HepG2 (cell line): ENCODE results near the gene VWA7. TPM values are rescaled to one million over a fixed set of nuclear protein-coding genes. Genes with fewer than 3 reads are reported as not detected.

Source experiments
- ARNT ChIP-seq: fragments of 450-650 bp; IDR thresholded peaks from 2 replicates; pipeline ENCODE4 v1.6.1; 2017
- DDIT3 ChIP-seq: sonication (generic); formaldehyde crosslinking; IDR thresholded peaks from 2 replicates; pipeline ENCODE4 v1.4.0; 2020; ENCODE audit warnings: mild to moderate bottlenecking, missing genetic modification reagents
- GPN1 ChIP-seq: sonication (generic); formaldehyde crosslinking; IDR thresholded peaks from 2 replicates; pipeline ENCODE4 v1.5.1; 2020; ENCODE audit warnings: missing genetic modification reagents, borderline replicate concordance
- MBNL3 ChIP-seq: fragments of 250-450 bp; sonication (Bioruptor Pico); conservative IDR thresholded peaks from 2 replicates; pipeline ENCODE4 v1.8.0; 2022; ENCODE audit warnings: mild to moderate bottlenecking, inconsistent platforms
- NFKB2 ChIP-seq: sonication (generic); formaldehyde crosslinking; IDR thresholded peaks from 2 replicates; pipeline ENCODE4 v1.4.0; 2020; ENCODE audit warnings: missing genetic modification reagents, borderline replicate concordance
- PHF8 ChIP-seq: sonication (generic); formaldehyde crosslinking; IDR thresholded peaks from 2 replicates; pipeline ENCODE4 v1.5.0; 2020; ENCODE audit warnings: missing genetic modification reagents
- POGK ChIP-seq: sonication (generic); formaldehyde crosslinking; conservative IDR thresholded peaks from 2 replicates; pipeline ENCODE4 v1.8.0; 2022; ENCODE audit warnings: mild to moderate bottlenecking, moderate library complexity, missing genetic modification reagents
- POGZ ChIP-seq: sonication (generic); formaldehyde crosslinking; IDR thresholded peaks from 2 replicates; pipeline ENCODE4 v1.4.0; 2020; ENCODE audit warnings: mild to moderate bottlenecking, missing genetic modification reagents
- PTBP1 ChIP-seq: fragments of 200-400 bp; formaldehyde crosslinking; IDR thresholded peaks from 2 replicates; pipeline ENCODE4 v1.6.1; 2018; ENCODE audit warnings: low read length, low read depth; ENCODE audit not compliant: poor library complexity, severe bottlenecking
- SRSF4 ChIP-seq: fragments of 200-400 bp; formaldehyde crosslinking; IDR thresholded peaks from one replicate; pipeline ENCODE4 v1.6.1; 2018; ENCODE audit warnings: mild to moderate bottlenecking, low read depth, low read length, moderate library complexity; ENCODE audit not compliant: poor library complexity, severe bottlenecking
- TEAD3 ChIP-seq: optimal IDR thresholded peaks from 2 replicates; pipeline ENCODE3; 2016; ENCODE audit warnings: borderline replicate concordance
- TRAFD1 ChIP-seq: sonication (generic); formaldehyde crosslinking; IDR thresholded peaks from 2 replicates; pipeline ENCODE4 v1.5.1; 2020; ENCODE audit warnings: missing genetic modification reagents, mild to moderate bottlenecking, borderline replicate concordance
- U2AF2 ChIP-seq: fragments of 200-400 bp; formaldehyde crosslinking; IDR thresholded peaks from 2 replicates; pipeline ENCODE4 v1.6.1; 2017; ENCODE audit warnings: low read depth, mild to moderate bottlenecking, low read length
- ZNF251 ChIP-seq: sonication (generic); formaldehyde crosslinking; IDR thresholded peaks from 2 replicates; pipeline ENCODE4 v1.9.0; 2021; ENCODE audit warnings: mild to moderate bottlenecking, missing genetic modification reagents
- ZNF460 ChIP-seq: sonication (generic); formaldehyde crosslinking; IDR thresholded peaks from 2 replicates; pipeline ENCODE4 v1.5.1; 2020; ENCODE audit warnings: missing genetic modification reagents, mild to moderate bottlenecking, borderline replicate concordance
- ZNF552 ChIP-seq: sonication (generic); formaldehyde crosslinking; IDR thresholded peaks from 2 replicates; pipeline ENCODE4 v1.9.0; 2022; ENCODE audit warnings: missing genetic modification reagents, mild to moderate bottlenecking, borderline replicate concordance
- ZNF75D ChIP-seq: sonication (generic); formaldehyde crosslinking; IDR thresholded peaks from 2 replicates; pipeline ENCODE4 v1.8.1; 2023; ENCODE audit warnings: missing genetic modification reagents, mild to moderate bottlenecking, borderline replicate concordance
- polyA plus RNA-seq, 8 experiments: library from polyadenylated mRNA; depleted of rRNA in 3 of 8; stranded (reverse) in 7 of 8; unstranded in 1 of 8; fragments of >200 nt; fragmentation: Illumina TruSeq in 4 of 8; extraction: Trizol in 4 of 8; gene quantifications; 2 replicates each; pipeline versions ENCODE4 v1.2.1 to v1.2.3, GENCODE V29; 2011 to 2016; ENCODE audit warnings: low read depth in 4 of 8, missing spikeins in 1 of 8, mixed read lengths in 1 of 8; ENCODE audit not compliant: insufficient read depth in 1 of 8
- total RNA-seq, 5 experiments: library from RNA; depleted of rRNA; stranded (reverse); fragments of >200 nt; fragmentation: Illumina TruSeq; extraction: Trizol; gene quantifications; 2 replicates each; pipeline ENCODE4 v1.2.3, GENCODE V29; 2016; ENCODE audit warnings: low read depth in 1 of 5
- TF ChIP-seq, protein P1 (sequence below): sonication (generic); formaldehyde crosslinking; IDR thresholded peaks from 2 replicates; pipeline ENCODE4 v1.4.0; 2020; ENCODE audit warnings: missing genetic modification reagents, borderline replicate concordance

Gene VWA7
- total and polyA plus RNA-seq, 2 of the 13 experiments (the other 11 are each of a cell fraction or from before 2014, with no cell fraction given), result 0.86 to 3.3 TPM

DNA sequence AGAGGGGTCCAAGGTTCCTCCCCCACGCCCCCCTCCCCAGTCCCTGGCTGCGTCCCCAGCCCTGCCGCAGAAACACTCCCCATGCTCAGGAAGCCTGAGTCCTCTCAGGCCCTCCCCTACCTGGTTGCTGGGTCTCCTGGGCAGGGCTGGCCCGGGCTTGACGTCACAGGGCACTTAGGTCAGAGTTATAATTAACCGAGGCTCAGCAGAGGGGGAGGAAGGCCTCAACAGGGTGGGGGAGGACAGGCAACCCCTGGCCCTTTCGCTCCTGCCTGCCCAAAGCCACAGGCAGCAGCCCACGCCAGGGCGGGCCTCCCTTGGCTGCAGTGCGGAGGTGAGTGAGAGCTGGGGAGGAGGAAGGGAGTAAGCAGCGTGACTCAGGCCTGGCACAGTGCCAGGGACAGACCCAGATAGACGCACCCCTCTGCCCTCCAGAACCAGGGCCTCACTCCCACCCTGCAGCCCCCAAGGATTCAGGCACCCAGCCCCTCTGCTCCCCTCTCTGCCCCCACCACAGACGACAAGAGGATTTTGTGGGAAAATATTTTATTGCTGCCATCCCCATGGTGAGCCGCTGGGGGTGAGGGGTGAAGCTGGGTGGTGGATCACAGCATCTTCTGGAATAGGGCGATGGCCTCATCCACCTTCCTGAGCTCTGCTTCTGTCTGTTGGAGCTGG is at the start of gene VWA7 (continued):
- TF ChIP-seq ZNF552 (CRISPR knock-in tag) (no peak), MBNL3 (CRISPR knock-in tag) (no peak), TEAD3 (CRISPR knock-in tag) (peak; percentile 57), PHF8 (CRISPR knock-in tag) (peak; percentile 59), SRSF4 (no peak), TRAFD1 (CRISPR knock-in tag) (no peak), ZNF251 (no peak), DDIT3 (peak; percentile 70; the same call in 1 of the 2 replicates), PTBP1 (no peak), ARNT (no peak), GPN1 (no peak), POGZ (CRISPR knock-in tag) (peak; percentile 37; the same call in 1 of the 2 replicates), U2AF2 (0 out of 2 replicates have a peak, but pooled peaks have one; percentile 3), ZNF75D (CRISPR knock-in tag) (no peak), NFKB2 (CRISPR knock-in tag) (peak; percentile 16; the same call in 1 of the 2 replicates), POGK (CRISPR knock-in tag) (0 out of 2 replicates have a peak, but pooled peaks have one; percentile 45), ZNF460 (CRISPR knock-in tag) (peak; percentile 56; the same call in 1 of the 2 replicates)
- TF ChIP-seq, protein P1, sequence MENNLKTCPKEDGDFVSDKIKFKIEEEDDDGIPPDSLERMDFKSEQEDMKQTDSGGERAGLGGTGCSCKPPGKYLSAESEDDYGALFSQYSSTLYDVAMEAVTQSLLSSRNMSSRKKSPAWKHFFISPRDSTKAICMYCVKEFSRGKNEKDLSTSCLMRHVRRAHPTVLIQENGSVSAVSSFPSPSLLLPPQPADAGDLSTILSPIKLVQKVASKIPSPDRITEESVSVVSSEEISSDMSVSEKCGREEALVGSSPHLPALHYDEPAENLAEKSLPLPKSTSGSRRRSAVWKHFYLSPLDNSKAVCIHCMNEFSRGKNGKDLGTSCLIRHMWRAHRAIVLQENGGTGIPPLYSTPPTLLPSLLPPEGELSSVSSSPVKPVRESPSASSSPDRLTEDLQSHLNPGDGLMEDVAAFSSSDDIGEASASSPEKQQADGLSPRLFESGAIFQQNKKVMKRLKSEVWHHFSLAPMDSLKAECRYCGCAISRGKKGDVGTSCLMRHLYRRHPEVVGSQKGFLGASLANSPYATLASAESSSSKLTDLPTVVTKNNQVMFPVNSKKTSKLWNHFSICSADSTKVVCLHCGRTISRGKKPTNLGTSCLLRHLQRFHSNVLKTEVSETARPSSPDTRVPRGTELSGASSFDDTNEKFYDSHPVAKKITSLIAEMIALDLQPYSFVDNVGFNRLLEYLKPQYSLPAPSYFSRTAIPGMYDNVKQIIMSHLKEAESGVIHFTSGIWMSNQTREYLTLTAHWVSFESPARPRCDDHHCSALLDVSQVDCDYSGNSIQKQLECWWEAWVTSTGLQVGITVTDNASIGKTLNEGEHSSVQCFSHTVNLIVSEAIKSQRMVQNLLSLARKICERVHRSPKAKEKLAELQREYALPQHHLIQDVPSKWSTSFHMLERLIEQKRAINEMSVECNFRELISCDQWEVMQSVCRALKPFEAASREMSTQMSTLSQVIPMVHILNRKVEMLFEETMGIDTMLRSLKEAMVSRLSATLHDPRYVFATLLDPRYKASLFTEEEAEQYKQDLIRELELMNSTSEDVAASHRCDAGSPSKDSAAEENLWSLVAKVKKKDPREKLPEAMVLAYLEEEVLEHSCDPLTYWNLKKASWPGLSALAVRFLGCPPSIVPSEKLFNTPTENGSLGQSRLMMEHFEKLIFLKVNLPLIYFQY (CRISPR knock-in tag), result peak; percentile 91; the same call in 1 of the 2 replicates
